ENCODE results near the gene CEP295NL.

GRCh38 chr17:78857266-78857665 is 45.7 kb downstream of the CEP295NL start:
- TF ChIP-seq CTCF (IDR thresholded peaks at IDR 0.05) (no peak), POLR2A (IDR thresholded peaks at IDR 0.05) (no peak), EP300 (IDR thresholded peaks at IDR 0.05) (no peak)
